Stimulated activated CD4-positive, alpha-beta T cell treated with anti-CD3 and anti-CD28 coated beads, TNF-alpha, amount 100 ng/mL, for 48 hours (primary cell): Measurements from ENCODE around the gene CD6.
"Not testable (repeated sequence)": the region's sequence is repeated elsewhere in the genome, so short reads cannot be mapped to it uniquely, and the experiment has no call there.

Source experiments
- DNase-seq, 3 donors: peaks; one replicate each; pipeline ENCODE4 v3.0.0-alpha.2; 2020; ENCODE audit warnings: low read depth in 3 of 3

The CD6 gene

DNA sequence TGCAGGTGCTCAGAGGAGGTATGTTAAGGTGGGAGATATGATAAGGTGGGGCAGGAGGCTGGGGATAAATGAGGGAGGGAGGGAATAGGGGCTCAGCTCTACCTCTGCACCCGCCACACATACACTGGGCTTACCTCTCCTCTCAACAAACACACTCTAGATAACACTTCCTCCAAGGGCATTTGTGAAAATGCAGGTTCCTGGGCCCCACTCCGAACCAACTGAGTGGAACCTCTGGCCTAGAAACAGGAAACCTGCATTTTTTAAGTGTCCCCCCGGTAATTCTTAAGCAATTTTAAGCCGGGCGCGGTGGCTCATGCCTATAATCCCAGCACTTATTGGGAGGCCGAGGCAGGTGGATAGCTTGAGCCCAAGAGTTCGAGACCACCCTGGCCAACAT is 84.3 kb downstream of the CD6 start:
- DNase-seq: no peak

DNA sequence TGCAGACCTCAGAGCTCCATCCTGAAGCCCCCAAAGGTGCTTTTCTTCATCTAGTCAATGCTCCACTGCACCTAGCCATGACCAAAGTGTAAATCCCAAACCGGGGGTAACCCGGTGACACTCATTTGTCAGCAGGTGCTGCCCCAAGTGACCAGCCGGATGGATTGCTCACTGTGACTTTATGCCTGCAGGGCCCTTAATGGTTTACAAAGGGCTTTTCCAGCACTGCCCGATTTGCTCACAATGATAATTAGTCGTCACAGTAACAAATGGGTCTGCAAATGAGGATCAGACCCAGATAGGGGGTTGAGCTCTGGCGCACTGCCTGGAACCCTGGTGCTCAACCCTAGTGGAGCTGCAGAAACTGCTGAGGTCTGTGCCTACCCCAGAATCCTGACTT is 85.1 kb downstream of the CD6 start:
- no peak for DNase-seq

DNA sequence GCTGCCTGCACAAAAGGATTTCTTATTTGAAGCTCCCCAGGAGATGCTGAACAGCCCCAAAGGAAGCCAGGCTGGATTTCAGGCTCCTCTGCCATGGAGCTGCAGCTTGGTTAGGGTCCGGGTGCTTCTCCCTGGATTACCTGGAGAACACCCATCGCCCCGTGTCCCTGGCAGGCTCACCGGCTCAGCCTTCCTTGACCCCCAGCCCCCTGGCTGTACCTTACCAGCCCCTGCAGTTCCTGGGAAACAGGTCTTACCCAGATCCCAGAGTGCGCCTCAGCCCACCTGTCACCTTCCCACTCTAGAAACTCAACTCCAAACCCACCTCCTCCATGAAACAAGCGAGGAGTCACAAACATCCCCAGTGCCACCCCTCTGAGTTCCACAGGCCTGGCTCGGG is 85.5 kb downstream of the CD6 start:
- DNase-seq: no peak

DNA sequence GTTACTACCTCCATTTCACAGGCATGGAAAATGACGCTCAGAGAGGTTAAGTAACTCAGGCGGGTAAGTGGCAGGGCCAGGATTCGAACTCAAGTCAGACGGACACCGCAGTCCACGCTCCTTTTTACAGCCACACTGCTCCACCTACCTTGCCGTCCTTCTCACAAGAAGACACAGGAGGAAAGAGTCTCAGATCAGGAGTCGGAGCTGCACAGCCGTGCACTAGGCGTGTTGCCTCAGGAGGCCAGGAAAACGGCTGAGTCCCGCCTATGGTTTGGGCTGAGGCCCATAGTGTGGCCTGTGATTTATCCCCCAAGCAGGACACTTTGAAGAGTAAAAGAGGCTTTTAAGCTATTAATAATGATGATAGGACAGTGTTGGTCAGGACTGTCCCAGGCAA is 86.1 kb downstream of the CD6 start:
- no peak for DNase-seq

DNA sequence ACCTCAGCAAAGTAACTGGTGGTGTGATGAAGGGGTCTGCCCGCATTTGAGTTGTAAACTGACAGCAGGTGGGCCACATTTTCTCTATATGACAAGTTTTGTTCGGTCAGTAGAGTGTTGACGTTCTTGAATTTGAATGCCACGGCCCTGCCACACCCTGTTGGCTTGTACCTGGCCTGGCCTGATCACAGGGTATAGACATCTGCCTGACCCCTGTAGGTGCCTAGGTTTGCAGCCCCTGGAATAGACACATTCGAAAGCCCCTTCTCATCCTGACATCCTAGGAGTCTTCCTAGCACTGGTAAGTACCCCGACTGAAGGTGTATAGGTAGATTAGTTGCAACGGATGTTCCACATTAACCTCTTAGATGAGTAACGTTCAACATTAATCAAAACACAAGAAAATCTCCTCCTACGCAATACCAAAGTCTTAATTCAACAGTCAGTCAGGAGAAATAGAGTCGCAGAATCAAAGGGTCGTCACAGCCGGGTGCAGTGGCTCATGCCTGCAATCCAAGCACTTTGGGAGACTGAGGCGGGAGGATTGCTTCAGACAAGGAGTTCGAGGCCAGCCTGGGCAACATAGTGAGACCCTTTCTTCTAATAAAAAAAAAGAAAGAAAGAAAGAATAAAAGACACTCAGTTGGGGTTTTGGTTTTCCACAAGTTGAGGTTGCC is 87.2 kb downstream of the CD6 start:
- no peak for DNase-seq

DNA sequence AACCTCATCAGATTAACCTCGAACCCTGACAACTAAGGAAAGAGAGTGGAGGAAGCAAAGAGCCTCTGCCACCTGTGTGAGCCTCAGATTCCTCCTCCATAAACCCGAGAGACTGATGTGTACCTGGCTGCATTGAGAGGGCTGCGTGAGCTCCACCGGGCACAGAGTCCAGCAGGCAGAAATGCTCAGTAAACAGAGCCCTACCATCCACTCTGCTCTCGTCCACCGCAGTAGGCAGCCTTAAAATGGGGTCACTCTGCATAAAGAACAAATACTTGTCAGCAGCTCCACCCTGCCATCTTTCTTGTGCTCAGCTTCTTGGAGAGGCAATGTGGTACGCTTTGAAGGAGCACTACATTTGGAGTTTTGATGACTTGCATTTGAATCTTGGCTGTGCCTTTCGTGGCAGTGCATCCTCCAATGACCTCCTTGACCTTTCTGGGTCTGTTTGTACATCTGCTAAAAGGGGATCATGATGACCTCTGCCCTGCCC is 87.8 kb downstream of the CD6 start:
- DNase-seq: no peak

DNA sequence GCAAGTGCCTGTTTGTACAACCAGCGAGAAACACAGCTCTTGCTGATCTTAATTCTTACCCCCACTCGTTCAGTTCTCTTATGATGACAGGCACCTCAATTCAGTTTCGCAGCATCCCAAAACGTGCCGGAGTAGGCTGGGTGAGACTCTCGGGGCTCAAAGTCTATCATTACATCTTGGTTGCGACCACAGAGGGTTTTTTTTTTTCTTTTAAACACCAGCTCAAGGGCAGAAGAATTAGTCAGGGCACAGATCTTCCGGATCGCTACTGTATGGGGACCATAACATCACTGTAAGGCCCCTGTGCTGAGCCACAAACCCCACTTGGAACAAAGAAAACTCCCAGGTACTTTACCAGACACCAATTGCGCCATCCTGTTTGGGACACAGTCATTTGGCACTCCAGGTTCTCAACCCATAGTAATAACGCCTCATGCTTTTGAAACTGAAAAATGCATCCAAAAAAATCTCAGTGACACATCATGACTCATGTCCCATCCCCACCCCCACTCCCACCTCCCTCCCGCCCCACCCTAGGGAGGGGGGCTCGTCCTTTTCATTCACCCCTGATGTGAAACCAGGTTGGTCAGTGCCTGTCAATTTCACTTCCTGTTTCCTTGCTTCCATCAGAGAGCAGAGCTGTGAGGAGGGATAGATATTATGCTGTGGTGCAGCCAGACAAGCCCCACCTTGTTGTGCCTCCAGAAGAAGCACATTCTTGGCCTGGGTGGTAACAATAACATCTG is 89.8 kb downstream of the CD6 start:
- peak; percentile 66 to 84 (median 71) for DNase-seq

DNA sequence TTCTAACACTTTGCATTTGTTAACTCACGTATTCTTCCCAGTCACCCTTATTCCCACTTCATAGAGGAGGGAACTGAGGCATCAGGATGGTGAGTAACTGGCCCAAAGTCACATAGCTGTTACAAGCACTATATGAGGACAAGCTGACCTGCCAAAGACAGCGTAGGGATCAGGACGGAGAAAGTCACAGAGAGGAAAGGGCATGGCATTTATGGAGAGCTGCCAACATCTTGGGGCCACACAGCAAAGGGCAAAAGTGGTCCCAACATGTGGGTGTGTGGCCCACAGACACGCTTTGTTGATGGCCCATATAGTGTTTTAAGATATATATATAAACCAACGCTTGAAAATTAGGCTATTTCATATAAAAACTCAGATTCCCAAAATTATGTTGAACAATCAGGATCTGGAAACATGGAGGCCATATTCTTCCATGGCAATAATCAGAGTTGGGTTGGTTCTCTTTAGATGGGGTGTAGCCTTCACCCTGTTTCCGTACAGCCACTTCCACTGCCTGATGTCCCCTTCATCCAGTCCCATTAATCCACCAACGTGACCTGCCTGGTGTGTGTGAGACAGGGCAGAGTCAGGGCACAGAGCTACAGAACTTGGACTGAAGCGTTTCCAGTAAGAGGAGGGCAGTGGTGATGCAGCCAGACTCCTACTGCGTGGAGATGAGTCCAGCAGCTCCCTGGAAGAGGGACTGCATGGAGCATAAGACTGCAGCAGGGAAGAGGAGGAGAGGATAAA is 90.9 kb downstream of the CD6 start:
- DNase-seq: no peak

DNA sequence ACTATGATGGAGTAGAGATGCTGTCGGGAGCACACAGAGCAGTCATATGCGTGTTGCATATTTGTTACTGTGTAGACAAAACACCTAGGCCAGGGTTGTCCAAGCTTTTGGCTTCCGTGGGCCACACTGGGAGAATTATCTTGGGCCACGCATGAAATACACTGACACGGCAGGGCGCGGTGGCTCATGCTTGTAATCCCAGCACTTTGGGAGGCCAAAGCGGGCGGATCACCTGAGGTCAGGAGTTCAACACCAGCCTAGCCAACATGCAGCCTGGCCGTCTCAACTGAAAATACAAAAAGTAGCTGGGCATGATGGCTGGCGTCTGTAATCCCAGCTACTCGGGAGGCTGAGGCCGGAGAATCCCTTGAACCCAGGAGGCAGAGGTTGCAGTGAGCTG is 93.8 kb downstream of the CD6 start:
- DNase-seq: not testable (repeated sequence)

DNA sequence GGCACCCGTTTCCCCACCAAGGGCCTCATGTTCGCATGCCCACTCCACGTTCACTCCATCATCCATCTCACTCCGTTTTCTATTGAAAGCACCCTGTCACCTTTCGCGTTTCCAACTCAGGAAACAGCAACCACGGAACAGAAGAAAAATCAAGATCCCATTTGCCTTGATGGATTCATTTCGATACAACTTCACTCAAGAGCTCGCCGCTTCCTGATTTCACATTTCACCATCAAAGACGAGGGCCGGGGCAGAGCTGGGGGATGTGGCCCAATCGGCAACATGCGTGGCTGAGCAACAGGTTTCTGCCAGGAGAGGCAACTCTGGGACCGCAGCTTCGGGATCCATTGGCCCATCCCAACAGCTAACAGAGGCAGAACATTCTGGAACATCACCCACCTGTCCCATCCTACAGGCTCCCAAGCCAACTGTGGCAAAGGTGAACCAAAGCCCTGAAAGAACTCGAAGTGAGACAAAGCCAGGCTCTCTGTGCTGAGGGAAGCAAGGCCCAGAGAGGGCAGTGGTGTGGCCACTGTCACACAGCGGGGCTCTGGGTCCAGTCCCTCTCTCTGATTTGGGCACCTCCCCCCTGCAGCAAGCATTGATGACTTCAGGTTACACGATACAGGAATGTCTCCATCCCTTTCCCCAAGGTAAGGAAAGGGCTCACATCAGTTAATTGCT is 94.6 kb downstream of the CD6 start:
- DNase-seq: peak in 2 of 3 donors; percentile 46 to 67

DNA sequence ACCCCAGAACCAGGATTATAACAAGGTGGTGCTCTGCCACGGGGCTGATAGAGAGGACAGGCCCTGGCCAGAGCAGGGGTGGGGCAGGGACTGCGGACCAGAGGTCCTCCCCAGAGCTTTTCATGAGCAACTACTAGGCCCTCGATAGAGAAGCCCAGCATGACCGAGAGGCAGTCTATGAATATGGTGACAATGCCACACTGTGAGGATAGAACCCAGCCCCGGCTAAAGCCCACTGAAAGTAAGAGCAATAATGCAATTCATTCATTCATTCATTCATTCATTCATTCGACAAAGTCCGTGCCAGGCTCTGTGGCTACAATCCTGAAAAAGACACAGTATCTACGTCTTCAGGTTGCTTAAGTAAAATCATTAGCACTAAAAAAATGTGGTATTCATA is 95.2 kb downstream of the CD6 start:
- no peak for DNase-seq

DNA sequence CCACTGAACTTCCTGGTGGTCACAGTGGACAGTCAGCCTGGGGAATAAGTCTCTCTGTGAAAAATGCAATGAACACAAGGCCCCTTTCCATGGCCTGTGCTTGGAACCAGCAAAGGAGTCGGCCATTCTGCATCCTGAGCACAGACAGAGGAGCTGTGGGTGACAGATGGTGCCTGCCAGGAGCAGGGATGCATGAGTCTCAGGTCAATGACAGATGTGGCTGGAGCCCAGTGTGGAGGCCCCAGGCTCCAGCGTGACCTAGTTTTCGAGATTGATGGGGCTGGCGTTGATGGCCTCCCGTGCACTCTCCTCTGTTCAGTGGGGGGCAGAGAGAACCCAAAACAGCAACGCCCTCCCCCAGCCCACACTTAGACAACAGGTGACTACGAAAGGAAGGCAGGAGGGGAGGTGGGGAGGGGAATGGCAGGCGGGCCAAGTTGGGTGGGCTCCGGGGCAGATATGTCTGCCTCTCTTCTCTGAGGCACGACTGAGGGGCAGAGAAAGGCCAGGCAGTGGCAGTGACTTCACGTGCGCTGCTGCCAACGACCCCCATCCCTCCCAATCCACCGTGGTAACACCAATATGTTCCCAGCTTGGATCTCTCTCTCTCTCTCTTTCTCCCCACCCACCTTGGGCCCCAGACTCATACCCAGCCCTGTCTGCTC is 96.4 kb downstream of the CD6 start:
- no peak for DNase-seq

DNA sequence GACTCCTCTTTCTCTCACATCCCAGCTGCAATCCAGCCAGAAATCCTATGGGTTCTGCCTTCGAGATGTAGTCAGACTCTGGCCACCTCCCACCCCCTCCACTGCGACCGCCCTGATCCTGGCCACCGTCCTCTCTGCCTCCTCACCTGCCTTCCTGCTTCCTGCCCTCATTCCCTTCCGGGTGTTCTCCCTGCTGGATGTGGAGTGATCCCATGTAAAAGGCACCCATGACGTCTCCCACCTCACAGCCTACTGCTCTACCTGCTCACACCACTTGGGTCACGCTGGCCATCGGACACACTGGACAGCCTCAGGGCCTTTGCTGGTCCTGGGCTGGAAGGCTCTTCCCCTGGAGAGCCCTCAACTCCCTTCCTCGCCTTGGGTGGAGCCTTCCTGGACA is 97.1 kb downstream of the CD6 start:
- DNase-seq: no peak

DNA sequence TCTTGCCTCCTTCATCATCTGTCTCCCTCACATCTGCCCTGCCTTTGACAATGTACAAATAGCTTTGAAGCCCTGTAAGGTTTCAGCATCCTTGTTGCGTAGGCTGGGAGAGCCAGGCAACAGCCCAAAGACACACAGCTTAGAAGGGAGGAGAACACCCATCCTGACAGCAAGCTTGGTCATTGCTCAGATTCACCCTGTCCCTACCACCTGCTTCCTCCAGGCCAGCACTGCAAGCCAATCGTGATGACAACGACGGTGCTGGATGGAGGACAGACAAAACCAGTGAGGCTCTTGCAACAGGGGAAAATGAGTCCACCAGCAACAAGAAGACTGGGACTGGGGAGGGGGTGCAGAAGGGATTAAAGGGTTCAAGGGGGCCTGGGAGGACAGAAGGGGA is 97.9 kb downstream of the CD6 start:
- DNase-seq: no peak
